HepG2 (cell line): ENCODE results near the gene KDM7A. TPM values are rescaled to one million over a fixed set of nuclear protein-coding genes. Genes with fewer than 3 reads are reported as not detected.

Source experiments
- AFF4 ChIP-seq: sonication (generic); formaldehyde crosslinking; IDR thresholded peaks from 2 replicates; pipeline ENCODE4 v1.4.0; 2020; ENCODE audit warnings: missing genetic modification reagents
- GMEB1 ChIP-seq: sonication (generic); formaldehyde crosslinking; IDR thresholded peaks from 2 replicates; pipeline ENCODE4 v1.5.1; 2020; ENCODE audit warnings: missing genetic modification reagents, mild to moderate bottlenecking, borderline replicate concordance
- HMGA1 ChIP-seq: sonication (generic); formaldehyde crosslinking; conservative IDR thresholded peaks from 2 replicates; pipeline ENCODE4 v1.4.0; 2020; ENCODE audit warnings: missing genetic modification reagents
- IRX3 ChIP-seq: sonication (generic); formaldehyde crosslinking; IDR thresholded peaks from 2 replicates; pipeline ENCODE4 v1.8.1; 2023; ENCODE audit warnings: mild to moderate bottlenecking, low read depth, missing genetic modification reagents, borderline replicate concordance
- NKX3-1 ChIP-seq: sonication (generic); formaldehyde crosslinking; IDR thresholded peaks from 2 replicates; pipeline ENCODE4 v1.5.0; 2020; ENCODE audit warnings: missing genetic modification reagents
- PHF8 ChIP-seq: sonication (generic); formaldehyde crosslinking; IDR thresholded peaks from 2 replicates; pipeline ENCODE4 v1.5.0; 2020; ENCODE audit warnings: missing genetic modification reagents
- SRSF9 ChIP-seq: fragments of 200-400 bp; formaldehyde crosslinking; IDR thresholded peaks from 2 replicates; pipeline ENCODE4 v1.6.1; 2018; ENCODE audit warnings: borderline replicate concordance, mild to moderate bottlenecking, low read depth, low read length; ENCODE audit not compliant: insufficient read depth, poor library complexity, severe bottlenecking
- TRIM22 ChIP-seq: fragments of 450-650 bp; IDR thresholded peaks from 2 replicates; pipeline ENCODE4 v1.6.1; 2017
- ZHX2 ChIP-seq, 2 experiments: sonication (generic) in 1 of 2; formaldehyde crosslinking in 1 of 2; IDR thresholded peaks; 2 replicates each; pipeline versions ENCODE4 v1.6.1 to v1.9.0; 2014 to 2022; ENCODE audit warnings: antibody characterized with exemption in 1 of 2, borderline replicate concordance in 1 of 2, inconsistent platforms in 1 of 2, low read depth in 1 of 2, missing genetic modification reagents in 1 of 2
- ZMYM3 ChIP-seq: sonication (generic); formaldehyde crosslinking; IDR thresholded peaks from 2 replicates; pipeline ENCODE4 v1.5.1; 2020; ENCODE audit warnings: mild to moderate bottlenecking, missing genetic modification reagents
- ZNF350 ChIP-seq: sonication (generic); formaldehyde crosslinking; IDR thresholded peaks from 2 replicates; pipeline ENCODE4 v1.4.0; 2020; ENCODE audit warnings: mild to moderate bottlenecking, low read depth, missing genetic modification reagents, borderline replicate concordance
- ZNF513 ChIP-seq: sonication (generic); formaldehyde crosslinking; conservative IDR thresholded peaks from 2 replicates; pipeline ENCODE4 v1.5.0; 2020; ENCODE audit warnings: missing genetic modification reagents
- ZNF569 ChIP-seq: sonication (generic); formaldehyde crosslinking; IDR thresholded peaks from 2 replicates; pipeline ENCODE4 v1.5.0; 2020; ENCODE audit warnings: mild to moderate bottlenecking, missing genetic modification reagents, moderate library complexity, borderline replicate concordance
- polyA plus RNA-seq, 8 experiments: library from polyadenylated mRNA; depleted of rRNA in 3 of 8; stranded (reverse) in 7 of 8; unstranded in 1 of 8; fragments of >200 nt; fragmentation: Illumina TruSeq in 4 of 8; extraction: Trizol in 4 of 8; gene quantifications; 2 replicates each; pipeline versions ENCODE4 v1.2.1 to v1.2.3, GENCODE V29; 2011 to 2016; ENCODE audit warnings: low read depth in 4 of 8, missing spikeins in 1 of 8, mixed read lengths in 1 of 8; ENCODE audit not compliant: insufficient read depth in 1 of 8
- total RNA-seq, 5 experiments: library from RNA; depleted of rRNA; stranded (reverse); fragments of >200 nt; fragmentation: Illumina TruSeq; extraction: Trizol; gene quantifications; 2 replicates each; pipeline ENCODE4 v1.2.3, GENCODE V29; 2016; ENCODE audit warnings: low read depth in 1 of 5

The KDM7A gene
- total and polyA plus RNA-seq, 2 of the 13 experiments (the other 11 are each of a cell fraction or from before 2014, with no cell fraction given), result 10.8 to 16.8 TPM

- TF ChIP-seq GMEB1 (CRISPR knock-in tag) (no peak), AFF4 (no peak), PHF8 (CRISPR knock-in tag) (no peak), ZNF513 (CRISPR knock-in tag) (no peak), ZHX2 (IDR thresholded peaks at IDR 0.05; ENCODE audit: low read depth) (no peak), ZHX2 (CRISPR knock-in tag; IDR thresholded peaks at IDR 0.05; ENCODE audit: borderline replicate concordance) (no peak), ZNF569 (CRISPR knock-in tag) (no peak), IRX3 (no peak), TRIM22 (no peak), ZMYM3 (CRISPR knock-in tag) (peak; percentile 74), NKX3-1 (no peak), SRSF9 (no peak), HMGA1 (CRISPR knock-in tag) (no peak), ZNF350 (CRISPR knock-in tag) (no peak)
Measured at GRCh38 chr7:140225562-140226249, 48.9 kb upstream of the KDM7A start (continued).
